Osteocyte (in vitro differentiated cells): ENCODE measurements around the gene TMEM62. TPM values are rescaled to one million over a fixed set of nuclear protein-coding genes. Genes with fewer than 3 reads are reported as not detected.

ENCODE experiments used
- DNase-seq: peaks from one replicate; pipeline ENCODE4 v3.0.0; 2021; ENCODE audit warnings: mixed read lengths; ENCODE audit not compliant: unreplicated experiment; ENCODE audit errors: extremely low spot score
- H3K27ac Mint-ChIP-seq: one replicate; pipeline ENCODE4 v1.8.0; 2021; ENCODE audit warnings: mild to moderate bottlenecking, mixed read lengths; ENCODE audit not compliant: unreplicated experiment
- H3K27me3 Mint-ChIP-seq: one replicate; pipeline ENCODE4 v1.8.0; 2021; ENCODE audit warnings: mixed read lengths; ENCODE audit not compliant: unreplicated experiment
- H3K36me3 Mint-ChIP-seq: one replicate; pipeline ENCODE4 v1.8.0; 2021; ENCODE audit warnings: mixed read lengths; ENCODE audit not compliant: unreplicated experiment
- H3K4me1 Mint-ChIP-seq: one replicate; pipeline ENCODE4 v1.8.0; 2021; ENCODE audit warnings: mixed read lengths; ENCODE audit not compliant: unreplicated experiment
- H3K4me3 Mint-ChIP-seq: one replicate; pipeline ENCODE4 v1.8.0; 2021; ENCODE audit warnings: mild to moderate bottlenecking, moderate library complexity, mixed read lengths; ENCODE audit not compliant: unreplicated experiment
- H3K9me3 Mint-ChIP-seq: one replicate; pipeline ENCODE4 v1.8.0; 2021; ENCODE audit warnings: mixed read lengths; ENCODE audit not compliant: unreplicated experiment
- total RNA-seq: library from RNA; stranded (reverse); gene quantifications from 2 replicates; pipeline ENCODE4 v1.2.1, GENCODE V29; 2021
- TF ChIP-seq, protein P1 (sequence below): fragments of 200-600 bp; sonication (generic); IDR thresholded peaks from 2 replicates; pipeline ENCODE4 v1.5.0; 2021; ENCODE audit warnings: antibody characterized with exemption, mild to moderate bottlenecking, moderate library complexity

The TMEM62 gene
- total RNA-seq, 1 donor from 2014 or later = 11.7 TPM

GRCh38 chr15:43210807-43211206 lies 77.4 kb downstream of the TMEM62 start:
- DNase-seq = no peak
- Mint-ChIP-seq H3K27ac (no peak overlapping the region), H3K4me3 (no peak overlapping the region), H3K9me3 (no peaks in the 10 kb centered on the region), H3K4me1 (no peaks in the 10 kb centered on the region), H3K27me3 (peaks cover 38% of the 10 kb centered on the region), H3K36me3 (no peaks in the 10 kb centered on the region)
- TF ChIP-seq, protein P1, sequence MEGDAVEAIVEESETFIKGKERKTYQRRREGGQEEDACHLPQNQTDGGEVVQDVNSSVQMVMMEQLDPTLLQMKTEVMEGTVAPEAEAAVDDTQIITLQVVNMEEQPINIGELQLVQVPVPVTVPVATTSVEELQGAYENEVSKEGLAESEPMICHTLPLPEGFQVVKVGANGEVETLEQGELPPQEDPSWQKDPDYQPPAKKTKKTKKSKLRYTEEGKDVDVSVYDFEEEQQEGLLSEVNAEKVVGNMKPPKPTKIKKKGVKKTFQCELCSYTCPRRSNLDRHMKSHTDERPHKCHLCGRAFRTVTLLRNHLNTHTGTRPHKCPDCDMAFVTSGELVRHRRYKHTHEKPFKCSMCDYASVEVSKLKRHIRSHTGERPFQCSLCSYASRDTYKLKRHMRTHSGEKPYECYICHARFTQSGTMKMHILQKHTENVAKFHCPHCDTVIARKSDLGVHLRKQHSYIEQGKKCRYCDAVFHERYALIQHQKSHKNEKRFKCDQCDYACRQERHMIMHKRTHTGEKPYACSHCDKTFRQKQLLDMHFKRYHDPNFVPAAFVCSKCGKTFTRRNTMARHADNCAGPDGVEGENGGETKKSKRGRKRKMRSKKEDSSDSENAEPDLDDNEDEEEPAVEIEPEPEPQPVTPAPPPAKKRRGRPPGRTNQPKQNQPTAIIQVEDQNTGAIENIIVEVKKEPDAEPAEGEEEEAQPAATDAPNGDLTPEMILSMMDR = no peak

GRCh38 chr15:43211224-43211735 lies 77.9 kb downstream of the TMEM62 start:
- DNase-seq = peak; percentile 67
- H3K27me3 Mint-ChIP-seq = peaks cover 33% of the 10 kb centered on the region
- H3K36me3 Mint-ChIP-seq = no peaks in the 10 kb centered on the region

GRCh38 chr15:43212299-43212698 lies 78.9 kb downstream of the TMEM62 start:
- peaks cover 30% of the 10 kb centered on the region for H3K27me3 Mint-ChIP-seq
- no peak overlapping the region for H3K4me3 Mint-ChIP-seq
- TF ChIP-seq, protein P1 = no peak
- H3K4me1 Mint-ChIP-seq = no peaks in the 10 kb centered on the region
- H3K9me3 Mint-ChIP-seq = no peaks in the 10 kb centered on the region
- H3K36me3 Mint-ChIP-seq = no peaks in the 10 kb centered on the region
- DNase-seq = no peak
- no peak overlapping the region for H3K27ac Mint-ChIP-seq

More at GRCh38 chr15:43211224-43211735, 77.9 kb downstream of the TMEM62 start:
- Mint-ChIP-seq H3K4me1 (no peaks in the 10 kb centered on the region), H3K4me3 (no peak overlapping the region), H3K27ac (no peak overlapping the region), H3K9me3 (no peaks in the 10 kb centered on the region)
- TF ChIP-seq, protein P1 = no peak

GRCh38 chr15:43212951-43213350 lies 79.6 kb downstream of the TMEM62 start:
- Mint-ChIP-seq H3K36me3 (no peaks in the 10 kb centered on the region), H3K9me3 (no peaks in the 10 kb centered on the region), H3K27ac (no peak overlapping the region), H3K4me3 (no peak overlapping the region), H3K4me1 (no peaks in the 10 kb centered on the region), H3K27me3 (peaks cover 26% of the 10 kb centered on the region)
- TF ChIP-seq, protein P1 = no peak
- DNase-seq = no peak

DNA sequence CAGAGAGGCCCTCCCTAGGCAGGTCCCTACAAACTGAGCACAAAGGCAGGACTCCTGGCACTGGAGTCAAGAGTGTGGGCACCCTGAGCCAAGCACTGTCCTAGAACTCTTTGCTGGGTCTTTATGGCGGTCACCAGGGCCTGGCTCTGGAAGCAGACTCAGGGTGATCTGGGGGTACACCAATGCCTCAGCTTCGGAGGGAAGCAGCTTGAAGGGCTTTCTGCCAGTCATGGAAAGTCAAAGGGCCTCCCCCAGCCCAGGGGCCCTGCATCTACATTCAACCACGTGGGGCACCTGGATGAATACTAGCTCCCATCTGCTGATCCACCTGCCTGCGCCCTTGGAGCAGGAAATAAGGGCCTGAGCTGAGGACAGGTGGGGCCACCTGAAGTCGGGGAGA lies 80.1 kb downstream of the TMEM62 start:
- peaks cover 29% of the 10 kb centered on the region for H3K27me3 Mint-ChIP-seq
- H3K4me3 Mint-ChIP-seq = no peak overlapping the region
- H3K4me1 Mint-ChIP-seq = no peaks in the 10 kb centered on the region
- no peaks in the 10 kb centered on the region for H3K36me3 Mint-ChIP-seq
- no peak for DNase-seq
- no peaks in the 10 kb centered on the region for H3K9me3 Mint-ChIP-seq
- TF ChIP-seq, protein P1 = no peak
- no peak overlapping the region for H3K27ac Mint-ChIP-seq
